ENCODE measurements around the gene TDRD7. TPM values are rescaled to one million over a fixed set of nuclear protein-coding genes. Genes with fewer than 3 reads are reported as not detected.
A peak's percentile ranks its signal among the peaks of the same experiment; 100 is the strongest.

Gene TDRD7
- polyA plus RNA-seq, 1 of the 3 experiments (the other 2 are of a cell fraction) = 4.9 TPM

- Histone ChIP-seq H3K9me2 (no peaks in the 10 kb centered on the region), H3K27me3 (ENCODE audit: insufficient read depth) (peaks cover 42% of the 10 kb centered on the region), H4K20me1 (ENCODE audit: insufficient read depth) (no peaks in the 10 kb centered on the region), H3K79me2 (ENCODE audit: insufficient read depth) (no peaks in the 10 kb centered on the region), H3K9me3 (no peaks in the 10 kb centered on the region), H3K4me3 (ENCODE audit: low read depth in 2 of 2, low read length in 1 of 2) (peak overlapping the region in 1 of 2 experiments; percentile 20; a peak in 1 of 4 replicates), H3K4me2 (no peak overlapping the region), H3F3A (replicated peaks; ENCODE audit: insufficient read depth) (peaks cover 1% of the 10 kb centered on the region), H3K27ac (ENCODE audit: low read depth in 2 of 2, low read length in 1 of 2) (peak overlapping the region; percentile 51 to 100; a peak in 3 of 4 replicates), H2AFZ (ENCODE audit: low read depth) (no peak overlapping the region), H3K36me3 (replicated peaks in 1 of 2; ENCODE audit: control insufficient read depth in 1 of 2, insufficient read depth in 2 of 2, low read length in 1 of 2) (no peaks in the 10 kb centered on the region), H3K9ac (no peak overlapping the region), H3K4me1 (ENCODE audit: control insufficient read depth in 1 of 2, insufficient read depth in 2 of 2, low read depth in 1 of 2, low read length in 1 of 2) (peaks cover 0 to 37% of the 10 kb centered on the region in 2 experiments; a peak in 3 of 4 replicates)
- 50% methylated on average over 3 of the region's 3 CpGs for WGBS (ENCODE audit: low lambda C conversion rate)
- ChIA-PET CTCF (interaction anchor here (1.2 to 8.5 kb wide), 5 partner anchors 9 to 110 kb away, joined by 3 to 153 read pairs (median 7); no protein-coding TSS in a partner anchor), POLR2A (interaction anchor here (1.5 to 1.6 kb wide), 2 partner anchors 51 to 56 kb away, joined by 5 to 7 read pairs; no protein-coding TSS in a partner anchor)
- DNase-seq = no peak
- TF ChIP-seq EZH2phosphoT487 (IDR thresholded peaks at IDR 0.05; ENCODE audit: borderline replicate concordance, low read depth) (no peak), YY1 (IDR thresholded peaks at IDR 0.05; ENCODE audit: low read depth) (no peak), SIN3A (IDR thresholded peaks at IDR 0.05; ENCODE audit: borderline replicate concordance, low read depth, low read length) (no peak), RCOR1 (IDR thresholded peaks at IDR 0.05; ENCODE audit: low read length) (no peak), NFIC (IDR thresholded peaks at IDR 0.05; ENCODE audit: borderline replicate concordance) (no peak), MAX (IDR thresholded peaks at IDR 0.05; ENCODE audit: low read depth) (no peak)
Measured at GRCh38 chr9:97505845-97506244, 93.9 kb downstream of the TDRD7 start.

GRCh38 chr9:97506306-97506705 is 94.4 kb downstream of the TDRD7 start:
- no peaks in the 10 kb centered on the region for H3K79me2 ChIP-seq (ENCODE audit: insufficient read depth)
- H3K9ac ChIP-seq = no peak overlapping the region
- no peak for DNase-seq
- no peak overlapping the region for H2AFZ ChIP-seq (ENCODE audit: low read depth)
- no peaks in the 10 kb centered on the region for H3K9me2 ChIP-seq
- H3K36me3 ChIP-seq (replicated peaks in 1 of 2; ENCODE audit: control insufficient read depth in 1 of 2, insufficient read depth in 2 of 2, low read length in 1 of 2) = no peaks in the 10 kb centered on the region
- CTCF ChIA-PET = interaction anchor here (1.2 to 8.5 kb wide), 5 partner anchors 8 to 110 kb away, joined by 3 to 153 read pairs (median 7); no protein-coding TSS in a partner anchor
- H3K4me1 ChIP-seq (ENCODE audit: control insufficient read depth in 1 of 2, insufficient read depth in 2 of 2, low read depth in 1 of 2, low read length in 1 of 2) = peaks cover 0 to 37% of the 10 kb centered on the region in 2 experiments; a peak in 3 of 4 replicates
- POLR2A ChIA-PET = interaction anchor here (1.5 kb wide), 1 partner anchor 51 kb away, joined by 7 read pairs; no protein-coding TSS in a partner anchor
- no peaks in the 10 kb centered on the region for H3F3A ChIP-seq (replicated peaks; ENCODE audit: insufficient read depth)
- no peaks in the 10 kb centered on the region for H4K20me1 ChIP-seq (ENCODE audit: insufficient read depth)
- whole genome bisulfite sequencing (ENCODE audit: low lambda C conversion rate) = 52% methylated on average over 4 of the region's 4 CpGs
- H3K4me3 ChIP-seq (ENCODE audit: low read depth in 2 of 2, low read length in 1 of 2) = no peak overlapping the region; a peak in 1 of 4 replicates
- peaks cover 42% of the 10 kb centered on the region for H3K27me3 ChIP-seq (ENCODE audit: insufficient read depth)
- H3K27ac ChIP-seq (ENCODE audit: low read depth in 2 of 2, low read length in 1 of 2) = peak overlapping the region in 1 of 2 experiments; percentile 100; a peak in 2 of 4 replicates
- H3K9me3 ChIP-seq = no peaks in the 10 kb centered on the region
- H3K4me2 ChIP-seq = no peak overlapping the region
- TF ChIP-seq TAF1 (IDR thresholded peaks at IDR 0.05; ENCODE audit: borderline replicate concordance, low read depth, low read length) (no peak), EP300 (IDR thresholded peaks at IDR 0.05; ENCODE audit: borderline replicate concordance in 1 of 2, low read depth in 1 of 2, low read length in 1 of 2) (no peak), MXI1 (IDR thresholded peaks at IDR 0.05; ENCODE audit: low read depth, low read length) (no peak), SIN3A (IDR thresholded peaks at IDR 0.05; ENCODE audit: borderline replicate concordance, low read depth, low read length) (no peak), JUND (IDR thresholded peaks at IDR 0.05) (no peak), MAX (IDR thresholded peaks at IDR 0.05; ENCODE audit: low read depth) (no peak), USF1 (IDR thresholded peaks at IDR 0.05; ENCODE audit: borderline replicate concordance, low read depth) (no peak), REST (IDR thresholded peaks at IDR 0.05; ENCODE audit: low read depth, low read length) (no peak), ELF1 (IDR thresholded peaks at IDR 0.05) (no peak), PBX3 (IDR thresholded peaks at IDR 0.05) (no peak), TCF12 (IDR thresholded peaks at IDR 0.05) (no peak), YY1 (IDR thresholded peaks at IDR 0.05; ENCODE audit: low read depth) (no peak), RCOR1 (IDR thresholded peaks at IDR 0.05; ENCODE audit: low read length) (no peak), MEF2A (IDR thresholded peaks at IDR 0.05; ENCODE audit: borderline replicate concordance, low read depth) (no peak), GABPA (IDR thresholded peaks at IDR 0.05; ENCODE audit: low read depth) (no peak), RFX5 (IDR thresholded peaks at IDR 0.05; ENCODE audit: low read length) (no peak), CHD2 (IDR thresholded peaks at IDR 0.05; ENCODE audit: low read length, partially characterized antibody) (no peak), CTCF (IDR thresholded peaks at IDR 0.05) (no peak)

Data from SK-N-SH (cell line).